Neuronal stem cell (in vitro differentiated cells): ENCODE measurements around the gene ANAPC10.
"Not testable (repeated sequence)": the region's sequence is repeated elsewhere in the genome, so short reads cannot be mapped to it uniquely, and the experiment has no call there.

ENCODE experiments used
- DNase-seq: peaks from one replicate; pipeline ENCODE4 v3.0.0-alpha.2; 2013; ENCODE audit warnings: low spot score
- H2AFZ ChIP-seq: one replicate; pipeline ENCODE4 v1.6.1; 2013; ENCODE audit warnings: mild to moderate bottlenecking, low read length, inconsistent platforms
- H2AK5ac ChIP-seq: 2 replicates; pipeline ENCODE4 v1.6.1; 2013; ENCODE audit warnings: low read depth, mild to moderate bottlenecking, inconsistent platforms, low read length, moderate library complexity, mixed read lengths
- H2BK120ac ChIP-seq: 2 replicates; pipeline ENCODE4 v1.6.1; 2013; ENCODE audit warnings: low read depth, mild to moderate bottlenecking, inconsistent platforms, low read length, moderate library complexity, mixed read lengths
- H2BK12ac ChIP-seq: one replicate; pipeline ENCODE4 v1.6.1; 2013; ENCODE audit warnings: low read length, inconsistent platforms
- H2BK15ac ChIP-seq: 2 replicates; pipeline ENCODE4 v1.6.1; 2013; ENCODE audit warnings: mild to moderate bottlenecking, low read length, inconsistent platforms, mixed read lengths
- H2BK5ac ChIP-seq: one replicate; pipeline ENCODE4 v1.6.1; 2013; ENCODE audit warnings: inconsistent platforms, mild to moderate bottlenecking, low read length, moderate library complexity
- H3K14ac ChIP-seq: one replicate; pipeline ENCODE4 v1.6.1; 2013; ENCODE audit warnings: low read length, inconsistent platforms
- H3K18ac ChIP-seq: 2 replicates; pipeline ENCODE4 v1.6.1; 2013; ENCODE audit warnings: low read length, inconsistent platforms
- H3K23ac ChIP-seq: 2 replicates; pipeline ENCODE4 v1.6.1; 2013; ENCODE audit warnings: low read depth, mild to moderate bottlenecking, mixed read lengths, low read length, inconsistent platforms; ENCODE audit not compliant: poor library complexity
- H3K27ac ChIP-seq: replicated peaks from 3 replicates; pipeline ENCODE4 v1.5.1; 2013; ENCODE audit warnings: low read length, inconsistent platforms
- H3K27me3 ChIP-seq, 3 experiments: 2 replicates each; pipeline ENCODE4 v1.6.1; 2013; ENCODE audit warnings: low read length in 3 of 3, mild to moderate bottlenecking in 2 of 3, inconsistent platforms in 1 of 3, low read depth in 1 of 3, mixed read lengths in 1 of 3, moderate library complexity in 1 of 3; ENCODE audit not compliant: control insufficient read depth in 3 of 3, insufficient read depth in 3 of 3
- H3K36me3 ChIP-seq, 2 donors: replicated peaks in 1 of 2; 2 replicates each; pipeline ENCODE4 v1.6.1; 2013; ENCODE audit warnings: low read length in 2 of 2; ENCODE audit not compliant: control insufficient read depth in 2 of 2, insufficient read depth in 2 of 2
- H3K4ac ChIP-seq: 2 replicates; pipeline ENCODE4 v1.6.1; 2013; ENCODE audit warnings: inconsistent platforms, mild to moderate bottlenecking, low read length, moderate library complexity
- H3K4me1 ChIP-seq, 2 donors: 1 replicate in 1 of 2; 2 replicates in 1 of 2; pipeline ENCODE4 v1.6.1; 2013; ENCODE audit warnings: low read length in 2 of 2, low read depth in 1 of 2; ENCODE audit not compliant: control insufficient read depth in 2 of 2, insufficient read depth in 1 of 2
- H3K4me2 ChIP-seq: one replicate; pipeline ENCODE4 v1.6.1; 2013; ENCODE audit warnings: mild to moderate bottlenecking, low read length, inconsistent platforms; ENCODE audit not compliant: insufficient read depth, poor library complexity, severe bottlenecking
- H3K4me3 ChIP-seq, 2 donors: 2 replicates each; pipeline ENCODE4 v1.5.1; 2013; ENCODE audit warnings: low read length in 2 of 2, mild to moderate bottlenecking in 2 of 2, inconsistent platforms in 1 of 2, moderate library complexity in 1 of 2
- H3K79me1 ChIP-seq: one replicate; pipeline ENCODE4 v1.6.1; 2013; ENCODE audit warnings: low read depth, mild to moderate bottlenecking, inconsistent platforms, low read length, moderate library complexity
- H3K9ac ChIP-seq: one replicate; pipeline ENCODE4 v1.6.1; 2013; ENCODE audit warnings: mild to moderate bottlenecking, low read depth, low read length, inconsistent platforms; ENCODE audit not compliant: poor library complexity
- H3K9me3 ChIP-seq, 2 donors: replicated peaks in 1 of 2; 2 replicates each; pipeline versions ENCODE3 to v1.6.1; 2013; ENCODE audit warnings: low read length in 2 of 2, mild to moderate bottlenecking in 2 of 2, inconsistent platforms in 1 of 2, low read depth in 1 of 2, mixed read lengths in 1 of 2, moderate library complexity in 1 of 2; ENCODE audit not compliant: control insufficient read depth in 2 of 2, insufficient read depth in 1 of 2
- H4K8ac ChIP-seq: one replicate; pipeline ENCODE4 v1.6.1; 2013; ENCODE audit warnings: low read depth, mild to moderate bottlenecking, inconsistent platforms, low read length, moderate library complexity
- H4K91ac ChIP-seq: one replicate; pipeline ENCODE4 v1.6.1; 2013; ENCODE audit warnings: low read length, low read depth, mild to moderate bottlenecking, inconsistent platforms; ENCODE audit not compliant: poor library complexity
- WGBS, 2 donors: extraction: QIAGEN DNeasy Blood & Tissue Kit; methylation state at CpG; one replicate each; pipeline ENCODE4 v1.1.7; 2013; ENCODE audit warnings: missing lambda C conversion rate in 2 of 2, mixed read lengths in 1 of 2; ENCODE audit not compliant: insufficient read length in 2 of 2, insufficient replicate concordance in 1 of 2; ENCODE audit errors: extremely low coverage in 2 of 2; 5-methylcytosine and 5-hydroxymethylcytosine counted together

The ANAPC10 gene

DNA sequence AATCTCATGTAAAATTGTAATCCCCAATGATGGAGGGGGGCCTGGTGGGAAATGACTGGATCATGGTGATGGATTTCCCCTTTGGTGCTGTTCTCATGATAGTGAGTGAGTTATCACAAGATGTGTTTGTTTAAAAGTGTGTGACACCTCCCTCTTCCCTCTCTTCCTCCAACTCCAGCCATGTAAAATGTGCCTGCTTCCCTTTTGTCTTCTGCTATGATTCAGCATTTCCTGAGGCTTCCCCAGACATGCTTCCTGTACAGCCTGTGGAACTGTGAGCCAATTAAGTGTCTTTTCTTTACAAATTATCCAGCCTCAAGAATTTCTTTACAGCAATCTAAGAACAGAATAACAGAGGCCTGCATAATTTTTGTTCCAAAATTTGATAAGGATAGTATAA, 85.2 kb downstream of the ANAPC10 start:
- H3K27me3 ChIP-seq = no peaks in the 10 kb centered on the region
- no peak overlapping the region for H3K14ac ChIP-seq
- no peaks in the 10 kb centered on the region for H3K36me3 ChIP-seq
- no peak overlapping the region for H3K4me2 ChIP-seq
- no peak overlapping the region for H4K91ac ChIP-seq
- H3K9me3 ChIP-seq = peaks cover 0 to 5% of the 10 kb centered on the region in 2 donors
- H2AK5ac ChIP-seq = no peak overlapping the region
- no peak overlapping the region for H2BK120ac ChIP-seq
- no peaks in the 10 kb centered on the region for H3K79me1 ChIP-seq
- no peak overlapping the region for H3K4ac ChIP-seq
- no peak overlapping the region for H3K9ac ChIP-seq
- H2AFZ ChIP-seq = no peak overlapping the region
- H3K18ac ChIP-seq = no peak overlapping the region
- no peak overlapping the region for H2BK12ac ChIP-seq
- H2BK15ac ChIP-seq = no peak overlapping the region
- H3K4me1 ChIP-seq = peaks cover 0 to 5% of the 10 kb centered on the region in 2 donors
- no peak overlapping the region for H4K8ac ChIP-seq
- H3K4me3 ChIP-seq = no peak overlapping the region
- DNase-seq = no peak
- no peak overlapping the region for H2BK5ac ChIP-seq
- H3K27ac ChIP-seq = no peak overlapping the region
- H3K23ac ChIP-seq = no peak overlapping the region

DNA sequence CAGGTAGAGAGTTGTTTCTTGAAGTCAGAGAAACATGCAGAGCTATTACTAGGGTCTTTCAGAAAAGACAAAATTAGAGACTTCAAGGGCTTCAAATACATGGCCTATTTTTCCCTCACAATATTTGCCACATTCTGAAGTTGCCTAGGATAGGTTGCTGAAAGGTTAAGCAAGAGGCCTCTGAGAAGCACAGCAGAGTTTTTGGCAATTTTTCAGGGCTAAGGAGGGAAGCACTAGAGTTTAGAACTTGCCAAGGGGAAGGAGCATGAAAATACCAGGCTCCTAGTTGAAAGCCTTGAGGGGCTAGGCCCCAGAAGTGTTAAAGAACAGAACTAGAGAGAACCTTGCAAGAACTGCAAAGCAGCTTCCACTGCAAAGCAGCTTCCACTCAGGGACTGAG, 86.4 kb downstream of the ANAPC10 start:
- no peak overlapping the region for H3K18ac ChIP-seq
- DNase-seq = no peak
- no peak overlapping the region for H3K4ac ChIP-seq
- no peak overlapping the region for H3K27ac ChIP-seq
- H2BK120ac ChIP-seq = no peak overlapping the region
- no peak overlapping the region for H2BK15ac ChIP-seq
- no peak overlapping the region for H3K9ac ChIP-seq
- H2AK5ac ChIP-seq = no peak overlapping the region
- no peak overlapping the region for H4K8ac ChIP-seq
- no peaks in the 10 kb centered on the region for H3K27me3 ChIP-seq
- no peak overlapping the region for H3K23ac ChIP-seq
- H2BK5ac ChIP-seq = no peak overlapping the region
- H4K91ac ChIP-seq = no peak overlapping the region
- peaks cover 2% of the 10 kb centered on the region for H3K79me1 ChIP-seq
- H3K4me1 ChIP-seq = peaks cover 0 to 5% of the 10 kb centered on the region in 2 donors
- no peak overlapping the region for H3K4me2 ChIP-seq
- no peak overlapping the region for H2AFZ ChIP-seq
- no peaks in the 10 kb centered on the region for H3K36me3 ChIP-seq
- peaks cover 0 to 5% of the 10 kb centered on the region in 2 donors for H3K9me3 ChIP-seq
- H2BK12ac ChIP-seq = no peak overlapping the region
- no peak overlapping the region for H3K4me3 ChIP-seq
- H3K14ac ChIP-seq = no peak overlapping the region

DNA sequence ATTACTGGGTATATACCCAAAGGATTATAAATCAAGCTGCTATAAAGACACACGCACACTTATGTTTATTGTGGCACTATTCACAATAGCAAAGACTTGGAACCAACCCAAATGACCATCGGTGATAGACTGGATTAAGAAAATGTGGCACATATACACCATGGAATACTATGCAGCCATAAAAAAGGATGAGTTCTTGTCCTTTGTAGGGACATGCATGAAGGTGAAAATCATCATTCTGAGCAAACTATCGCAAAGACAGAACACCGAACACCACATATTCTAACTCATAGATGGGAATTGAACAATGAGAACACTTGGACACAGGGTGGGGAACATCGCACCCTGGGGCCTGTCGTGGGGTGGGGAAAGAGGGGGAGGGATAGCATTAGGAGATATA, 87.7 kb downstream of the ANAPC10 start:
- not testable (repeated sequence) for H3K79me1 ChIP-seq, H3K9ac ChIP-seq, H3K9me3 ChIP-seq, H2AFZ ChIP-seq, H2BK12ac ChIP-seq, H3K27ac ChIP-seq, H3K4me1 ChIP-seq, H3K23ac ChIP-seq, DNase-seq, H4K91ac ChIP-seq, H3K4me3 ChIP-seq, H3K14ac ChIP-seq, H2BK120ac ChIP-seq, H3K4me2 ChIP-seq, H4K8ac ChIP-seq, H2BK5ac ChIP-seq, H3K18ac ChIP-seq, H3K27me3 ChIP-seq, H3K4ac ChIP-seq, H2BK15ac ChIP-seq, H3K36me3 ChIP-seq, H2AK5ac ChIP-seq
- no CpG with 5 or more reads among the region's 6 CpGs for WGBS, 2 donors

GRCh38 chr4:145003675-145004074, 94.3 kb downstream of the ANAPC10 start:
- no peak overlapping the region for H3K9ac ChIP-seq
- H2BK12ac ChIP-seq = no peak overlapping the region
- peaks cover 2% of the 10 kb centered on the region for H3K79me1 ChIP-seq
- no peak overlapping the region for H3K14ac ChIP-seq
- no peaks in the 10 kb centered on the region for H3K27me3 ChIP-seq
- H4K91ac ChIP-seq = no peak overlapping the region
- no peak overlapping the region for H2AFZ ChIP-seq
- H3K4me3 ChIP-seq = no peak overlapping the region
- no peak overlapping the region for H2BK5ac ChIP-seq
- no peak overlapping the region for H3K18ac ChIP-seq
- no peaks in the 10 kb centered on the region for H3K4me1 ChIP-seq
- H2BK15ac ChIP-seq = no peak overlapping the region
- WGBS, 2 donors = no CpG with 5 or more reads among the region's 2 CpGs
- H3K4ac ChIP-seq = no peak overlapping the region
- H3K23ac ChIP-seq = no peak overlapping the region
- H3K9me3 ChIP-seq = no peaks in the 10 kb centered on the region
- no peak overlapping the region for H3K27ac ChIP-seq
- H2AK5ac ChIP-seq = no peak overlapping the region
- H3K4me2 ChIP-seq = no peak overlapping the region
- DNase-seq = no peak
- H3K36me3 ChIP-seq = no peaks in the 10 kb centered on the region
- no peak overlapping the region for H2BK120ac ChIP-seq
- H4K8ac ChIP-seq = no peak overlapping the region
